GM19324 (cell line): Measurements from ENCODE around the gene PLEKHG1.

Experiments used
- ATAC-seq: cut with Tn5 transposase; IDR thresholded peaks from one replicate; pipeline ENCODE4 v1.9.1; 2021; ENCODE audit warnings: mild to moderate bottlenecking, moderate library complexity; ENCODE audit not compliant: unreplicated experiment, low FRiP score

Gene PLEKHG1

DNA sequence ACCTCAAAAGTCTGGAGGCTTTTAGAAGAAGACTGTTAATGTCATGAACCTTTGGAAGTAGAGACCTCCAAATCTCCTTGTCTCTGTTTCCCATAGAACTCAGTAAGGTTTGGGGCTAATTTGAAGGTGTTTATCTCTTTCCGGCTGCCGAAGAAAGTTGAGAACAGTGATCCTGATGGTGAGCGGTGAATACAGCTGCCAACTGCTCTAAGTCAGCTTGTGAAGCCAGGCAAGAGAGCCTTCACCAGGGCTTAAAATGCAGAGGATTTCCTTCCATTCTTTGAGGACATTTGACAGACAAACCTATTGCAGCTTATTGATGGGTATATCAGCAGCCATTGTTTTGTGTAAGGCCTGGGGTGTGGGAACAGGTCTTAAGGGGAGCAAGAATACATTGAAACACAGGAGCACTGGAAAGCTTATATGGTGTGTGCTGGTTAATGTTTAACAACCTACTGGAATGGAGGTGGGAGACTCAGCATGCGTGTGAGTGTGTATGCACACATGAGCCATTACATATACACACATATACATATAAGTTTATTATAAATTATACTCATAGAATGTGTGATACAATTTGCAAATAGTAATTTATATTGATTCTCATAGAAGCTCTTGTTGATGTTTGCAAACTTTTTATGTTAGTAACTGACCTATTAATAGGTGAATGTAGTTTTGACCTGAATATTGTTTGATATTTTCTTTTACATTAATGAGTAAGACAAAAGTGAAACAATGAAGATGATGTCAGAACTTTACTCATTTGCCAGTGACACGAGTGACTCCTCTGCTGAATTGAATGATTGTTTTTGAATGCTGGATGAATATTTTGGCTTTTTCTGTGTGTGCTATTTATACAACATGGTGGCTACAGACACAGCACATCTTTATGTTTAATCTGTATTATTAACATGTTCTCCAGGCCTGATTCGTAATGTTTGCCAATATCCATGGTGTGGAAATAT lies 18.1 kb downstream of the PLEKHG1 start:
- ATAC-seq, result no peak

DNA sequence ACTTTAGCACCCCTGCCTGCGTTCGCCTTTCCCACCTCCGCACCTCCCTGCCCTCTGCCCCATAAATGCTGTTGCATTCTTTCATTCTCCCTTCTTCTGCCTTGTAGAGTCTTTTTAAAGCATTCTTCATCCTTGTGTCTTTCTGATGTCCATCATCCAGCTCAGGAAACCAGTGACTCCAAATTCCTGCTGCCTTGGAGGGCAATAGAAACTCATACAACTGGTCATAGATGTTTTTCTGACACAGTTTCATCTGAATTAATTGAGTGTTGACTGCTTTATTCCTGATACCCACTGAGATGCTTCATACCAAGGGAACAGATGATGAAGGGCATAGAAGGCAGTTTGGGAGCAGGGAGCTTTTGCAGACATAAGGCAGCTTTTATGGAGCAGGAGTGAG lies 19.6 kb downstream of the PLEKHG1 start:
- ATAC-seq, result no peak

DNA sequence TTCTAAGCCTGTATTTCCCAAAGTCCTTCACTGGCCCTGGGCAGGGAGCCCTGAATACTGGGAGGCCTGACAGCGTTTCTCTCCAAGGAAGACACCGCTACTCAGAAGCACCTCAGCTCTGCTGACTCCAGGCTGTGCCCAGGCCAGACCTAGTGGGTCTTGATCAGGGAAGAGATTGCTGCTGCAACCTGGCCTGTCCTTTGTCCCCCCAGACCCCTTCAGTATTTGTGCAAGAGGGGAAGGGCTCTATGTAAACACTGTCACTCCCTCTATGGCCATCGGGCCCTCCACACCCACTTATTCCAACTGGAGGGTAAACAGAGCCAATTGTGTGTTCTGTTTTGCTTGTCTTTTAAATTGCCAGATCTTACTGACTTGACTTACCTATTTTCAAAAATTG lies 20.6 kb downstream of the PLEKHG1 start:
- no peak for ATAC-seq

DNA sequence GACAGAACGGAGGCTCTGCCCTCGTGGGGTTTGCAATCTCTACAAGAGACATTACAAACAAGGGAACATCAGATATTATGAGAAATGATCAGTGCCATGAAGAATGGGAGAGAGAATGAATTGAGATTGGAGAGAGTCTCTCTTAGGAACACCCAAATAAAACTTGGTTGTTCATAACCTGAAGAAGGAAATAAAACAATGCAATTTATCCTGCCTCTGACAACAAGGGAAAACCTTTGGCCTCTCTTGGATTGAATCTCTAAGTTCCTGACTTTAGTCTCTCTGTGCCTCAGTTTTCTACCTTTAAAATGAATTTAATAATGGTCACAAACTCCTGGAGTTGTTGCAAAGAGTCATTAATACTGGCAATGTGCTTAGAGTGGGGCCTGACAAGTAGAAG lies 21.1 kb downstream of the PLEKHG1 start:
- no peak for ATAC-seq

DNA sequence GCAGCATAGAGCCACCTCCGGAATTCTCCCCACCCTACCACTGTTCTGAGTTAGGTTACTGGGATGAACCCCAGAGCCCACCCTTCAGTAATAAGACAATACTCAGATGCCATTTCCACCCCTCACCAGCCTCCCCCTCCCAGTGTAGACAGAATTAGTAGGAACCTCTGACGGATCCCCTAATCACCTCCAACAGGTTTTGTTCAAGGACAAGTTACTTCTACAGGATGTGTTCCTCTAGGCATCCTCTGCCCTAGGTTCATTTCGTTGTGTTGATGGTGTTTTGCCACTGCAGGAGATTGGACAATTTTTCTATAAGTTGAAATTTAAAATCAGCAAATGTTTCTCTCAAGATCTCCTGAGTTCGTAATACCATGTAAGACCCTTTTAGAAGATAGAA lies 22.8 kb downstream of the PLEKHG1 start:
- no peak for ATAC-seq

DNA sequence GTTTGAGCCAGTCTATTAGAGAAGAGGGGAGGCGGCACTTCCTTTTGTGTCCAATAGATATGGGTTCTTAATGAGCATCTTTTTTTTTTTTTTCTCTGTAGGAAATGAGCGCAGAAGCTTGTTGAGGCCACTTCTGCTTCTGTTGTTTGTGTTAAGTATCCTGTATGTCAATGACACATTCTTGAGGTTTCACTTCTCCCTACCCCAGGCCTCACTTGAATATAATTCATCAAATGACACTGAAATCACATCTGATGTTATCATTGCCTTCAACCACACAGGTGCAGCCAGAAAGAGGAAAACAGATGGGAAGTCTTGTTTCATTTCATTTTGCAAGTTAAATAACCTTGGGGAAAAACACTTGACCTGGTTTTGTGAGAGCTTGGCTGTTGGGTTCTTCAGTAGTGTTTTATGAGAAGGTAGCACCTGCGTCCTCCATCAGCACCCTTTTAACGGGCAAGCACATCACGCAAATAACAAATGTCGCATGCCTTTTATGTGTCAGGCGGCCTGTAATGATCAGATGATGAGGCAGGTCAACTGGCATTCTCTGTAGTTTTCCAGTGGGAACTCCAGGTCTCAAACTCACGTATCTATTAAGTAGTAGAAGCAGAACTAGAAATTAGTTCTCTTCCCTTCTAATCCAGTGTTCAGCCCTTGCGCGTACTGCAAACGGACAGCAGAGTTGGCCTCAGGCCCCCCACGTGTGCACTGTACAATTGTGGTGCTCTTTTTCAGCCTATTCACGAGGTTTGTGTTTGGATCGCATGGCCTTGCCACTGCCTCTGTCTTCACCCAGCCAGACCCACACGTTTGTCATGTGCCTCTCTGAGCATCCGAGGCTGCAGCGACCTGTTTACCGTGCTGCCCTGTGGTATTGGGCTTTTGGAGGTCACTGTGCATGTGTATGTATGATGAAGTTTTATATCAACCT lies 23.5 kb downstream of the PLEKHG1 start:
- ATAC-seq, result peak; percentile 97

DNA sequence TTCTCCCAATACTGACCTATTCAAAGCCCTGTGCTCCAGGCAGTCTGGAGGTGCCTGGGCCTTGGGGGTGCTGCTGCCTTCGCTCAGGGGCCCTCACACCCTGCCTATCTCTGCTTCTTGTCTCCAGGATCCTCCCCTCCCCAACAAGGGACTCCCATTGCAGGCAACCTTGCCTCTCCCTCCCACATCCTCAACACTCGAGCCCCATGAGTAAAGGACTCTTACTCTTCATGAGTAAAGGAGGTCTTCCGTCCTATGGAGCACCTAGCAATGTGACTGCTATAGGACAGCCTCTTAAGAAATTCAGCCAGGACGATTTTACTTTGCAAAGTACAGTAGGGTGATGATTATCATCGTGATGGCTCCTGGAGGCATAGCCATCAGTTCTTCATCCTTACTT lies 24.5 kb downstream of the PLEKHG1 start:
- no peak for ATAC-seq

DNA sequence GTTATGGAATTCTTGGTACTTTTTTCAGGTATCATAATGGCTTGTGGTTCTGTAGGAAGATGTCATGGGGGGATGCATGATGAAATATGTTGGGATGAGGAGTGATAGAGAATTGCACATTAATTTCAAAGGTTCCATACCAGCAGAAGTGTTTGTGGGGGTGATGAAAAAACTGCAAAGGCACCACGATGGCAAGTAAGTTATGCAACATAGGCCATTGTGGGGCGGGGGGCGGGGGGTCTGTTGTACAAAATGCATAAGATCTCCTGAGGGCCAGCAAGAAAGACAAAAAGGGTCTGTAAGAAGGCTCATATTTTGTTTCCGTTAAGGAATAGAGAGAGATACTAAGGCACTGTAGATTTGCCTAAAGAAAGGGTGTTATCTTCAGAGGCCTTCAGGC lies 26.2 kb downstream of the PLEKHG1 start:
- no peak for ATAC-seq

DNA sequence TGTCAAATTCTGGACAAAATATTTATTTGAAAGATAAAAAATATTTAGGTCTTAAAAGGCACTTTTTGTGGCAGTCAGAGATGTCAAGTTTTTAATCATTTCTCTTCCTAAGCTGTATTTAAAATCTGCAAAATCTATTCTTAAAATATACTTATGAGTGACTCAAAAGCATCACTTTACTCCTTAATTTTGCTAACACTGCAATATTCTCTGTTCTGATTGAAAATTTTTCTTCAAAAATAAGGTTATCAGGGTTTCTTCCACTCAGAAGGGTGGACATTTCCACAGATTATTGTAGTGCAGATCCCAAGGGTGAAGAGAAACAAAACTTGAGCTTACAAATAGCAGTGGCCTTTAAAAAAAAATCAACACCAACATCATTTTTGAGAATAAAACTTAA lies 27.5 kb downstream of the PLEKHG1 start:
- no peak for ATAC-seq

DNA sequence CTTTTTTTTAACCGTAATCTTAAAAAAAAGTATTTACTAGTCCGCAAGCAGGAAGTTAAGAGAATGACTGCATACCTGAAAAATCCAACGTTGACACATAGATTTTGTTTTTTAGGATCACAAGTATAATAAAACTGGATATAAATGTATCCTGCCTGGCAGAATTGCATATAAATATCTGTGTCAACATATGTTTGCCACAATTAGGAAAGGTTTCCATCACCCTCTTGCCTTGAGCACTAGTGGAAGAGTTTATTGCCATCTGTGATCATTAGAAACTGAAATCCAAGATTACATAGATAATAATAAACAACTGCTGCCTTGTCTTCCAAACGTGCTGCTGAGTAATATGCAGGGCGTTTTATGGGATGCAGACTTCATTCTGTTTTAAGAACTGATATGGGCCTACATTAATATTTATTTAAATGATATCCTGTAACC lies 27.9 kb downstream of the PLEKHG1 start:
- no peak for ATAC-seq

DNA sequence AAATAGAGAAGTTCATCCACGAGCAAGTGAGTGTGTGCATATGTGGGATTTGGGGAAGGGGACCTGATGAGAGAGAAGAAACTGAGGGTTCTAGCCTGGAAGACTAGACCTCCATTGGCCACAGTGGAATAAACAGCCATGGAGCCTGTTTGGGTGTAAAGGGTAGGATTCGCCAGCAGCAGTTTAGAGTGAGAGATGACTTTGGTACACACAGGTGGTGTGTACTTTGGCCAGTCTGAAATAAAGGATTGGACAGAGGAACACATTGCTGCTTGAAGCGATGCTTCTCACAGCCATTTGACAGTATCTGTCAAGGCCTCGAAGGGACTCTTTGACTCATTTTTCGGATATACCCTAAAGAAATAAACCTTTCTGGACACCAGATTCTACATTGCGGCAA lies 29.2 kb downstream of the PLEKHG1 start:
- no peak for ATAC-seq

DNA sequence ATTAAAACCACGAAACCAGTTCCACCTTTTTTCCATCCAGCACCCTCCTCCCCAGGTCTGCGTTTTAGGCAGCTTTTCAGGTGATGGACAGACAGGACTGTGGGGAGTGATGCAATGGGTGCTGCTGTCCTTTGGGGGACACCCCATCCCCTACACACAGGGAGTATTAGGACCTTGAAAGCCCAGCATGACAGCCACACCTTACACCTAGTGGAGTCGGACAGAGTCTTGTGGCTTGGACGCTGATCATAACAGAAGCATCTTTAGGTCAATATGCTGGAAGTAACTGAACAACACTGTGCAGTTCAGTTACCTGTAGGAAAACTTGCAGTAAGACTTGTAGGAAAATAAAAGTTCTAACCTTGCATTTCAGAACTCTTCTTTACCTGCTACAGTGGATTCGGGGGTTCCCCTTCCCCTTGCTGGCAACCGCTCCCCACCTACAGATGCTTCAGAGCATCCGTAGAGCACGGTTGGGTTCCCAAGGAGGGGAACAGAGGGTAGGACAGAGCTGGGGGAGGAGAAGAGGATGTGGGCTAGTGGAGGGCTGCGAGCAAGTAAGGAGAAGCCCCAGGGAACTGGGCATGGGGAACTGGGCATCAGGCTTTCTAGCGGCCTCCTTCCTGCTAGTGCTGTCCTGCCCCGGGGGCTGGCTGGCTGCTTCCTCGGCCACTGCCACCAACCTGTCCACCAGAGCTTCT lies 31.7 kb downstream of the PLEKHG1 start:
- ATAC-seq, result no peak

DNA sequence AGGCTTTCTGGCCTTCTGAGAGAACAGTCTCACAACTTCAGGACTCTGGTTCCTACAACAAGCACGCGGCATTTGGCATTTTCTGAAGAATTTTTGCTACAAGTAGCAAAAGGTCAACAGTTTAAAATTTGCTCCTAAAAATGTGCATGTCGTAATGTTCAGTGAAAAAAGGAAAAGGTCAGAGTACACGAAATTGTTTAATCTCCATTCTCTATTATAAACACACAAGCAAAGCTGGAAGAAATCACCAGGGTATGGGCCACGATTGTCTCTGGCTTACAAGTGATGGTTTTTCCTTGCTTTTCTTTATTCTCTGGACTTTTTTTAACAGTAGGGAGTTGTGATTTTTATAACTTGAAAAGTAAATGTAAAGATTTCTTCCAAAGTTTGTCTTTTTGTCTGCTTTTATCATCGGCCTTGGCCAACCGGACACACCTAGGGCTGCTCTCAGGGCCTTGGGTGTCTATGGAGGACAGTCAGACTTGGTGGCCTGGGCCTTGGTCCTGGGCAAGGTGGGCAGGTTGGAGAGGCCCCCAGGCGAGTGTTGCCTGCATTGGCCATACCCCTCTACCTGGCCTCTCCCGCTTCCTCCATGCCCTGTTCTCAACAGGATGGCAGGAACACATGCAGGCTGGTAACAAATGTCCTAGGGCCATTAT lies 32.4 kb downstream of the PLEKHG1 start:
- ATAC-seq, result no peak

DNA sequence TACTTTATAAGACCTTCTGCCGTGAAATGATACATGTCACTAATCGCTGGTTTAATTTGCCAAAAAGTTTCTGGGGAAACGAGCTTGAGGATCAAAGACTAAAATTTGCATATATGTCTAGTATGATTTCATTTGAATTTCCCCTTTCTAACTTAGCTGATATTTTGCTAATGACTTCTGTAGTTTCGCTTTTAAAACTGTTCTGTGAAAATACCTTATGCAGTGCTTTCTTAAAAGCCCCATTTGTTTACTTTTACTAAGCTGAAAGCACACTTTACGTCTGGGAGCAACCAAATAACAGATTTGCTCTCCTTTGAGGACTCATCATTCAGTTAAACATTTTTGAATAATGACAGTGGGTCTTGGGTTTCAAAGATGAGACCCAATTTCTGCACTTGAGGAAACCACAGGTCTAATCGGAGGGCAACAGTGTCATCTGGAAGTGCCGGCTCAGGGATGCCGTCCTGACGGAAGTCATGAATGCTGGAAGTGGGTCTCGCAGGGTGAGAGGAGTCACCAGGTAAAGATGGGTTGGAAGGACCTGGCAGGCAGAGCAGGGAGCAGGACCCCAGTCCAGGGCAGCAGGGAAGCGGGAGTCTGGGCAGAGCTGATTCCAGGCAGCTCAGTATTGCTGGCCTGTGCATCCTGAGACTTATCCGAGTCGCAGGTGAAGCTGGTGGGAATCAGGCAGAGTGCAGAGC lies 33.2 kb downstream of the PLEKHG1 start:
- ATAC-seq, result peak; percentile 53

DNA sequence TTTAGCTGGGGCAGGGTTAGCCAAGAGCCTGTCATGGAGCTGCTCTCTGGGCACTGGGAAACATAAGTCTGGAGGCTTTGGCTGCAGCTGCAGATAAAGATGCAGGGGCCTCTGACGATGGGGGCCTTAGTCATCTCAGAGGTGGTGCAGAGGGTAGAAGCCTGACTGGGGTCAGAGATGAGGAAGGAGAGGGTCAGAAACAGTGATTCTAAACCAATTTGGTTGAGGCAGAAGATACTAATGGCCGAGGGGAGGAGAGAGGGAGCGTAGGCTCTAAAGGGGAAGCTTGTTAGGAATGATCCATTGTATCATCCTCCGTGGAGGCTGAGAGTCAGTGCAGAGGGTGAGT lies 33.8 kb downstream of the PLEKHG1 start:
- ATAC-seq, result peak; percentile 13

DNA sequence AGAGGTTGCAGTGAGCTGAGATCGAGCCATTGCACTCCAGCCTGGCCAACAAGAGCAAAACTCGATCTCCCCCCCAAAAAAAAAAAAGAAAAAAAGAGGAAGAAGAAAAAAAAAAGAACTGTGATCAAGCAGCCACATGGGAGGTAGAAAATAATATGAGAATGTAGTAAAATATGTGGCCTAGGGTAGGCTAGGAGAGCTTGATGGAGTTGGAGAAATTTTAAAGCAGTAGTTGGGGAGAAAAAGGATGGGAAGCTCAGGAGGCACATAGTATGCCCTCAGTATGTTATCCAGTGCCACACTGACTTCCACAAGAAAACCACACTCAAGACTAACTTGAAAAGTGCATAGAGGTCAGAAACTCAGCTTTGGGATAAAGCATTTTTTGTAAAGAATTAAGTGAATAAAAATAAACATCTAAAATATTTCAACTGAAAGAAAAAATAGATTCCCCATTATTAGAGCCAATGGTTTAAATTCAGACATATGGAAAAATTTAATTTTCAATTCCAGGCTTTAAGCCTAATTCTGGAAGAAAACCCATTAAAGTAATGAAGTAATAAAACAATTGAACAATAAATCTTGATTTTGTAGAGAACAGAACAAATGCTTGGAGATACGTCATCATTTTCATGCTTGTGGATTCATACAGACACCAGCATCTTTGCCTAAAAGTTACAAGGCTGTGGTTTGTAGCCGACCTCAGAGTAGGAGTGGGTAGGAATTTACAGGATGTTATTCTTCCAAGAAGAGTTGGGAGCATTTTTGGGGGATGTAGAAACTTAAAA lies 34.7 kb downstream of the PLEKHG1 start:
- no peak for ATAC-seq

DNA sequence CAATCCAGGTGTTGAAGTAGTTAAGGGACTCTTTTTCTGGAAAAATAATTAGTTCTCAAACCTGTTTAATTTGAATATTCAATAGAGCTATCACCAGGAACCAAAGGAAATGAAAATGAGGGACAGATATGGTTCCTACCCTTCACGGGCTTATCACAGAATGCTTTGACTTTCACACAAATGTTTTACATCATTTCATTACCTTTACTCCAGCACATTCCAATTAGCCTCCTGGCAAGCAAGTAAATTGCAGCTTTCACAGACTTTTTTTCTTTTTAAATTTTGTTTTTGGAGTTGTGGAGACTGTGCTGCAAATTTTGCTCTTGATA lies 35.2 kb downstream of the PLEKHG1 start:
- no peak for ATAC-seq

DNA sequence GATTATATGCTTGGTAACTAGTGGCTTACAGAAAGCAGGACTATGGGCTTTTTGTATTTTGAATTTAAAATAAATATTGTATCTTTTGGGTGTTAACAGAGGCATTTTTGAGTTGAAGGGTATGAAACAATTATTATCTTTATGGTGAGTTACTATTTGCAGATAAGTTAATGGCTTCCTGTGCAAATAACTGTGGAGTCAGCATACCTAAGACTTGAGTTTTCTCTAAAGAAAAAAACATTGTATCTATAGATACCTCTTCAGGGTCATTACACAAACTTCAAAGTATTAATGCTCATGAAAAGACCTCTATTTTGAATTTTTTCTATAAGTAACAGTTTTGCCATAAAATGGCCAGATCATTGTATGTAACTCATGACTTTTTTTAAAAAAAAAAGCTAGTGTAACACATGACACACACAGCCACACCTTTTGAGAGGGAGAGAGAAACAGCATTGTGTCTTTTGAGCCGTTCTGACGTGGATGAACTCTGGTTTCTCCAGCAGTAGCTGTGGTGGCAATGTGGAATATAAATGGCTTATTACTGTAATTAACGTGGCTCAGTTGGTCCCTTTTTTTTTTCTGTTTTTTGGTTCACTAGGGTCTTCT lies 36.3 kb downstream of the PLEKHG1 start:
- no peak for ATAC-seq

DNA sequence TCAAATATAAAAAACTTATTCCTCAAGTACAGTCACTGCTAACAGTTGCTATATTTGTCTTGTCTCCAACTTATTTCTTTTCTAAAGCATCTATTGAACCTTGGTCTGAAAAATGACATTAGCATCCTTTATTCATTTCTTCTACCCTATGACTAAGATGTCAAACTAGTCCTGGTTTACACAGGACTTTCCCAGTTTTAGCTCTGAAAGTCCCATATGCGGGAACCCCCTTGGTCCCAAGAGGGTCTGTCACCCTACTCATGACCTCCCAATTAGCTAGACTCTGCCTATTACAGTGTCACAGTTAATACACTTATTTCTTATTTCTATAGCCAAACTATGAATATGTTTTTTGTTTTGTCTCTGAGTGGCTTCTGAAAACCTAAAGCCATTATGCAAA lies 37.1 kb downstream of the PLEKHG1 start:
- ATAC-seq, result no peak
